ENCODE measurements around the gene MRGPRX3. TPM values are rescaled to one million over a fixed set of nuclear protein-coding genes. Genes with fewer than 3 reads are reported as not detected.

MRGPRX3 gene
- total and polyA plus RNA-seq, 2 of the 13 experiments (the other 11 are each of a cell fraction or from before 2014, with no cell fraction given): 0.53 TPM; not detected in 1

- TF ChIP-seq SRF (IDR thresholded peaks at IDR 0.05; ENCODE audit: low read depth, low read length): no peak
- TF ChIP-seq, protein P1, sequence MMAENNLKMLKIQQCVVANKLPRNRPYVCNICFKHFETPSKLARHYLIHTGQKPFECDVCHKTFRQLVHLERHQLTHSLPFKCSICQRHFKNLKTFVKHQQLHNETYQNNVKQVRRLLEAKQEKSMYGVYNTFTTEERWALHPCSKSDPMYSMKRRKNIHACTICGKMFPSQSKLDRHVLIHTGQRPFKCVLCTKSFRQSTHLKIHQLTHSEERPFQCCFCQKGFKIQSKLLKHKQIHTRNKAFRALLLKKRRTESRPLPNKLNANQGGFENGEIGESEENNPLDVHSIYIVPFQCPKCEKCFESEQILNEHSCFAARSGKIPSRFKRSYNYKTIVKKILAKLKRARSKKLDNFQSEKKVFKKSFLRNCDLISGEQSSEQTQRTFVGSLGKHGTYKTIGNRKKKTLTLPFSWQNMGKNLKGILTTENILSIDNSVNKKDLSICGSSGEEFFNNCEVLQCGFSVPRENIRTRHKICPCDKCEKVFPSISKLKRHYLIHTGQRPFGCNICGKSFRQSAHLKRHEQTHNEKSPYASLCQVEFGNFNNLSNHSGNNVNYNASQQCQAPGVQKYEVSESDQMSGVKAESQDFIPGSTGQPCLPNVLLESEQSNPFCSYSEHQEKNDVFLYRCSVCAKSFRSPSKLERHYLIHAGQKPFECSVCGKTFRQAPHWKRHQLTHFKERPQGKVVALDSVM (CRISPR knock-in tag; IDR thresholded peaks at IDR 0.05): peak; percentile 92
These were observed 27.1 kb upstream of the MRGPRX3 start (continued) for GRCh38 chr11:18105086-18105801.

DNA sequence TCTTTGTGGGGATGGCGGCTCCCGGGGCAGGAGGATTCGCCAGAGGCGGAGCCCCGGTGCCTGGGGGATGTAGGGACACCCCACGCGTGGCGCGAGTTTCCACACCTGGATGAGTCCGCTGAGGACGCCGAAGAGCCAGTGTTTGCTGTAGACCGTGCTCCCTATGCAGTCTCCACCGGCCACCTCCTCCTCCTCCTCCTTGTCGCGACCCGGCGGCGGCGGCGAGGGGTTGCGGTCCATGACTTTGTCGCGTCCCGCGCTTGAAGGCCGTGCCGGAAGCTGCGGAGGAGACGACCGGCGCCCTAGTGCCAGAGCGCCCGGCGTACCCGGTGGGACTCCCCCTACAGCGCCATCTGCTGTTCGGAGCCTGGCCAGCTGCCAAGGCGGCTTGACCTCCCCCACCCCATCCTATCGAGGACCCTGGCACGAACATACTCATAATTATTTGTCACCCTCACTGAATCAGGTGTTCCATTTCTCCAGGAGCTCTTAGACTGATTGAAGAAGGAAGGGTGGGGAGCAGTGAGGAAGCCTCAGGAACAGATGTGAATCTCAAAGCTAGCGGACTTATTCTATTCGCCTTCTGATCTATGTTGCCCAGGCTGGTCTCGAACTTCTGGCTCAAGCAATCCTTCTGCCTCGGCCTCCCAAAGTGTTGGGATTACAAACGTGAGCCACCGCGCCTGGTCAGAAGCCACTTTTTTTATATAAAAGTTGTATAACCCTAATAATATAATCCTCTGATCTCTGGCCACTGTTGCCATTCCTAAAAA, 26.4 kb upstream of the MRGPRX3 start, which contains the start of gene SAAL1:
Gene SAAL1, minus strand, starts transcription at position 281 of the 773 bp plus-strand sequence. Its CDS starts 41 bp downstream, at position 240.
- WGBS (ENCODE audit: low lambda C conversion rate): 4% methylated on average over 33 of the region's 48 CpGs
- Histone ChIP-seq H3K79me2 (ENCODE audit: insufficient read depth, low read length) (peaks cover 22% of the 10 kb centered on the region), H3K4me1 (ENCODE audit: insufficient read depth, low read length) (peaks cover 21% of the 10 kb centered on the region), H3K9ac (ENCODE audit: insufficient read depth, low read depth, low read length) (peak within 1 kb of the TSS; percentile 84), H4K20me1 (ENCODE audit: insufficient read depth, low read length) (no peaks in the 10 kb centered on the region), H3K36me3 (replicated peaks in 1 of 2; ENCODE audit: control insufficient read depth in 1 of 2, insufficient read depth in 2 of 2, low read length in 2 of 2) (peaks cover 5 to 18% of the 10 kb centered on the region in 2 experiments; a peak in 3 of 5 replicates), H3K9me3 (ENCODE audit: low read length) (no peaks in the 10 kb centered on the region), H2AFZ (ENCODE audit: low read length) (peak within 1 kb of the TSS; percentile 86), H3K27me3 (ENCODE audit: control insufficient read depth in 1 of 2, insufficient read depth in 2 of 2, low read length in 2 of 2) (no peaks in the 10 kb centered on the region; a peak in 1 of 5 replicates), H3K27ac (ENCODE audit: extremely low read length, insufficient read depth, low read length) (peak within 1 kb of the TSS; percentile 52), H3K4me2 (ENCODE audit: low read depth, low read length) (peak within 1 kb of the TSS; percentile 80), H3K4me3 (replicated peaks in 1 of 3; ENCODE audit: insufficient read depth in 1 of 3, low read depth in 2 of 3, low read length in 3 of 3) (peak within 1 kb of the TSS; percentile 85 to 98 (median 96))
- in situ Hi-C loops (cut with HindIII; ENCODE audit: extremely low pct_ligation_motif_present, low pct_unique_long_range_greater_than_20kb): loop anchor here (5.0 kb wide), 1 partner anchor 94 kb away; the partner anchor contains the start of gene SERGEF
- POLR2A ChIA-PET: interaction anchor here (0.9 to 1.4 kb wide), 3 partner anchors 9 to 119 kb away, joined by 4 to 6 read pairs (median 5); partner anchors contain the start of gene SERGEF
- FAIRE-seq: no peak
- intact Hi-C loops (cut with micrococcal nuclease; ENCODE audit: unreplicated experiment): loop anchor here (1.0 to 10.0 kb wide), 3 partner anchors 93 to 341 kb away; partner anchors contain the start of gene SERGEF
- CTCF ChIA-PET (ENCODE audit: low intra/inter-chr PET ratio, low total read pairs): interaction anchor here (0.6 to 1.7 kb wide), 3 partner anchors 10 to 114 kb away, joined by 3 to 16 read pairs (median 3); partner anchors contain the start of gene SERGEF
- BruUV-seq (replicated peaks): no TSS peak
- ATAC-seq: peak; percentile 99
- peak; percentile 73 for DNase-seq (ENCODE audit: low spot score)
- peak; percentile 95 for TF ChIP-seq TFDP2 (CRISPR knock-in tag; IDR thresholded peaks at IDR 0.05)
- TF ChIP-seq RBM22 (optimal IDR thresholded peaks at IDR 0.05; ENCODE audit: low read length): no peak
- peak; percentile 71; the same call in 1 of the 2 replicates for TF ChIP-seq KDM3A (CRISPR knock-in tag; IDR thresholded peaks at IDR 0.05; ENCODE audit: low read depth)
- TF ChIP-seq, protein P2, sequence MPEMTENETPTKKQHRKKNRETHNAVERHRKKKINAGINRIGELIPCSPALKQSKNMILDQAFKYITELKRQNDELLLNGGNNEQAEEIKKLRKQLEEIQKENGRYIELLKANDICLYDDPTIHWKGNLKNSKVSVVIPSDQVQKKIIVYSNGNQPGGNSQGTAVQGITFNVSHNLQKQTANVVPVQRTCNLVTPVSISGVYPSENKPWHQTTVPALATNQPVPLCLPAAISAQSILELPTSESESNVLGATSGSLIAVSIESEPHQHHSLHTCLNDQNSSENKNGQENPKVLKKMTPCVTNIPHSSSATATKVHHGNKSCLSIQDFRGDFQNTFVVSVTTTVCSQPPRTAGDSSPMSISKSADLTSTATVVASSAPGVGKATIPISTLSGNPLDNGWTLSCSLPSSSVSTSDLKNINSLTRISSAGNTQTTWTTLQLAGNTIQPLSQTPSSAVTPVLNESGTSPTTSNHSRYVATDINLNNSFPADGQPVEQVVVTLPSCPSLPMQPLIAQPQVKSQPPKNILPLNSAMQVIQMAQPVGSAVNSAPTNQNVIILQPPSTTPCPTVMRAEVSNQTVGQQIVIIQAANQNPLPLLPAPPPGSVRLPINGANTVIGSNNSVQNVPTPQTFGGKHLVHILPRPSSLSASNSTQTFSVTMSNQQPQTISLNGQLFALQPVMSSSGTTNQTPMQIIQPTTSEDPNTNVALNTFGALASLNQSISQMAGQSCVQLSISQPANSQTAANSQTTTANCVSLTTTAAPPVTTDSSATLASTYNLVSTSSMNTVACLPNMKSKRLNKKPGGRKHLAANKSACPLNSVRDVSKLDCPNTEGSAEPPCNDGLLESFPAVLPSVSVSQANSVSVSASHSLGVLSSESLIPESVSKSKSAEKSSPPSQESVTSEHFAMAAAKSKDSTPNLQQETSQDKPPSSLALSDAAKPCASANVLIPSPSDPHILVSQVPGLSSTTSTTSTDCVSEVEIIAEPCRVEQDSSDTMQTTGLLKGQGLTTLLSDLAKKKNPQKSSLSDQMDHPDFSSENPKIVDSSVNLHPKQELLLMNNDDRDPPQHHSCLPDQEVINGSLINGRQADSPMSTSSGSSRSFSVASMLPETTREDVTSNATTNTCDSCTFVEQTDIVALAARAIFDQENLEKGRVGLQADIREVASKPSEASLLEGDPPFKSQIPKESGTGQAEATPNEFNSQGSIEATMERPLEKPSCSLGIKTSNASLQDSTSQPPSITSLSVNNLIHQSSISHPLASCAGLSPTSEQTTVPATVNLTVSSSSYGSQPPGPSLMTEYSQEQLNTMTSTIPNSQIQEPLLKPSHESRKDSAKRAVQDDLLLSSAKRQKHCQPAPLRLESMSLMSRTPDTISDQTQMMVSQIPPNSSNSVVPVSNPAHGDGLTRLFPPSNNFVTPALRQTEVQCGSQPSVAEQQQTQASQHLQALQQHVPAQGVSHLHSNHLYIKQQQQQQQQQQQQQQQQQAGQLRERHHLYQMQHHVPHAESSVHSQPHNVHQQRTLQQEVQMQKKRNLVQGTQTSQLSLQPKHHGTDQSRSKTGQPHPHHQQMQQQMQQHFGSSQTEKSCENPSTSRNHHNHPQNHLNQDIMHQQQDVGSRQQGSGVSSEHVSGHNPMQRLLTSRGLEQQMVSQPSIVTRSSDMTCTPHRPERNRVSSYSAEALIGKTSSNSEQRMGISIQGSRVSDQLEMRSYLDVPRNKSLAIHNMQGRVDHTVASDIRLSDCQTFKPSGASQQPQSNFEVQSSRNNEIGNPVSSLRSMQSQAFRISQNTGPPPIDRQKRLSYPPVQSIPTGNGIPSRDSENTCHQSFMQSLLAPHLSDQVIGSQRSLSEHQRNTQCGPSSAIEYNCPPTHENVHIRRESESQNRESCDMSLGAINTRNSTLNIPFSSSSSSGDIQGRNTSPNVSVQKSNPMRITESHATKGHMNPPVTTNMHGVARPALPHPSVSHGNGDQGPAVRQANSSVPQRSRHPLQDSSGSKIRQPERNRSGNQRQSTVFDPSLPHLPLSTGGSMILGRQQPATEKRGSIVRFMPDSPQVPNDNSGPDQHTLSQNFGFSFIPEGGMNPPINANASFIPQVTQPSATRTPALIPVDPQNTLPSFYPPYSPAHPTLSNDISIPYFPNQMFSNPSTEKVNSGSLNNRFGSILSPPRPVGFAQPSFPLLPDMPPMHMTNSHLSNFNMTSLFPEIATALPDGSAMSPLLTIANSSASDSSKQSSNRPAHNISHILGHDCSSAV (CRISPR knock-in tag; IDR thresholded peaks at IDR 0.05; ENCODE audit: borderline replicate concordance): no peak

Data from HepG2 (cell line).